Left ventricle myocardium inferior (tissue), 1 donor: Measurements from ENCODE around the gene PNKD. TPM values are rescaled to one million over a fixed set of nuclear protein-coding genes. Genes with fewer than 3 reads are reported as not detected.

Experiments
- DNase-seq: peaks from one replicate; pipeline ENCODE4 v3.0.0-alpha.2; 2020
- H3K27ac ChIP-seq: fragments of 200-600 bp; replicated peaks from 2 replicates; pipeline ENCODE4 v1.8.0; 2021
- H3K27me3 ChIP-seq: fragments of 200-600 bp; 2 replicates; pipeline ENCODE4 v1.8.0; 2021; ENCODE audit warnings: low read depth
- H3K36me3 ChIP-seq: fragments of 200-600 bp; 2 replicates; pipeline ENCODE4 v1.8.0; 2021
- H3K4me1 ChIP-seq: fragments of 200-600 bp; 2 replicates; pipeline ENCODE4 v1.8.0; 2021
- H3K4me3 ChIP-seq: fragments of 200-600 bp; 2 replicates; pipeline ENCODE4 v1.8.0; 2021; ENCODE audit warnings: mild to moderate bottlenecking, moderate library complexity
- H3K9me3 ChIP-seq: fragments of 200-600 bp; replicated peaks from 2 replicates; pipeline ENCODE4 v1.8.0; 2021
- intact Hi-C: fragments of 100-400 bp; cut with micrococcal nuclease; formaldehyde crosslinking; loops from one replicate; pipeline ENCODE4 v1.11.0; 2022
- total RNA-seq: library from RNA; stranded (reverse); fragmentation: NEBNext Ultra II Directional; extraction: Animal tissue kit (Norgen Biotek cat#: 25700); gene quantifications from one replicate; pipeline ENCODE4 v1.2.1, GENCODE V29; 2021
- TF ChIP-seq, protein P1 (sequence below): fragments of 200-600 bp; IDR thresholded peaks from 2 replicates; pipeline ENCODE4 v1.8.0; 2021; ENCODE audit warnings: antibody characterized with exemption, mild to moderate bottlenecking, borderline replicate concordance
- donor health status: DM: no; HTN: yes; CAD: no; lungs with severe emphysema.

Gene PNKD
- total RNA-seq, 1 donor from 2014 or later = 75.4 TPM

DNA sequence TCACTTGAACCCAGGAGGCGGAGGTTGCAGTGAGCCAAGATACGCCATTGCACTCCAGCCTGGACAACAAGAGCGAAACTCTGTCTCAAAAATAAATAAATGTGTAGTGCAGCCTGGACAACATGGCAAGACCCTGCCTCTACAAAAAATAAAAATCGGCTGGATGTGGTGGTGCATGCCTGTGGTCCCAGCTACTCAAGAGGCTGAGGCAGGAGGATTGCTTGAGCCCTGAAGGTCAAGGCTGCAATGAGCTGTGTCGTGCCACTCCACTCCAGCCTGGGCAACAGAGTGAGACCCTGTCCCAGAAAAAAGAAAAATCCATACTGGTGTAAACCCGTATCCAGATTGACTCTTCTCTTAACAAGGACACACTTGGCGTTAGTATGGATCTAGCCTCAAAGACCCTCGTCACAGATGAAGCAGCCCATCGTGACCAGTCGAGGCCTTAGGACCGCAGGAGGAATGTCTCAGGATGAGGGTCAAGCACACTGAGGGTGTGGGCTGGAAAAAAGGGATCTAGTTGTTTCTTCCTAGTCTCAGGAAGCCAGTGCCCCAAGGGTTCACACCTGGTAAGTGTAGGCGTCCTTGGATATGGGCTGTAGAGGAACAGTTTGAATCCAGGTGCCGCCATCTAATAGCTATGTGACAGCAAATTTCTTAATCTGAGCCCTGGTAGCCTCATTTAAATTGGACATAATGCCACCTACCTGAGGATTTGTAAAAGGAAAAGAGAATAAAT, 13.5 kb upstream of the PNKD start:
- no peak for DNase-seq
- H3K36me3 ChIP-seq = peaks cover 41% of the 10 kb centered on the region
- H3K9me3 ChIP-seq = no peaks in the 10 kb centered on the region
- H3K27me3 ChIP-seq = no peaks in the 10 kb centered on the region
- H3K4me1 ChIP-seq = peaks cover 59% of the 10 kb centered on the region
- intact Hi-C loops = no loop called here
- no peak overlapping the region for H3K4me3 ChIP-seq
- peak overlapping the region; percentile 88 for H3K27ac ChIP-seq
- TF ChIP-seq, protein P1, sequence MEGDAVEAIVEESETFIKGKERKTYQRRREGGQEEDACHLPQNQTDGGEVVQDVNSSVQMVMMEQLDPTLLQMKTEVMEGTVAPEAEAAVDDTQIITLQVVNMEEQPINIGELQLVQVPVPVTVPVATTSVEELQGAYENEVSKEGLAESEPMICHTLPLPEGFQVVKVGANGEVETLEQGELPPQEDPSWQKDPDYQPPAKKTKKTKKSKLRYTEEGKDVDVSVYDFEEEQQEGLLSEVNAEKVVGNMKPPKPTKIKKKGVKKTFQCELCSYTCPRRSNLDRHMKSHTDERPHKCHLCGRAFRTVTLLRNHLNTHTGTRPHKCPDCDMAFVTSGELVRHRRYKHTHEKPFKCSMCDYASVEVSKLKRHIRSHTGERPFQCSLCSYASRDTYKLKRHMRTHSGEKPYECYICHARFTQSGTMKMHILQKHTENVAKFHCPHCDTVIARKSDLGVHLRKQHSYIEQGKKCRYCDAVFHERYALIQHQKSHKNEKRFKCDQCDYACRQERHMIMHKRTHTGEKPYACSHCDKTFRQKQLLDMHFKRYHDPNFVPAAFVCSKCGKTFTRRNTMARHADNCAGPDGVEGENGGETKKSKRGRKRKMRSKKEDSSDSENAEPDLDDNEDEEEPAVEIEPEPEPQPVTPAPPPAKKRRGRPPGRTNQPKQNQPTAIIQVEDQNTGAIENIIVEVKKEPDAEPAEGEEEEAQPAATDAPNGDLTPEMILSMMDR = no peak

DNA sequence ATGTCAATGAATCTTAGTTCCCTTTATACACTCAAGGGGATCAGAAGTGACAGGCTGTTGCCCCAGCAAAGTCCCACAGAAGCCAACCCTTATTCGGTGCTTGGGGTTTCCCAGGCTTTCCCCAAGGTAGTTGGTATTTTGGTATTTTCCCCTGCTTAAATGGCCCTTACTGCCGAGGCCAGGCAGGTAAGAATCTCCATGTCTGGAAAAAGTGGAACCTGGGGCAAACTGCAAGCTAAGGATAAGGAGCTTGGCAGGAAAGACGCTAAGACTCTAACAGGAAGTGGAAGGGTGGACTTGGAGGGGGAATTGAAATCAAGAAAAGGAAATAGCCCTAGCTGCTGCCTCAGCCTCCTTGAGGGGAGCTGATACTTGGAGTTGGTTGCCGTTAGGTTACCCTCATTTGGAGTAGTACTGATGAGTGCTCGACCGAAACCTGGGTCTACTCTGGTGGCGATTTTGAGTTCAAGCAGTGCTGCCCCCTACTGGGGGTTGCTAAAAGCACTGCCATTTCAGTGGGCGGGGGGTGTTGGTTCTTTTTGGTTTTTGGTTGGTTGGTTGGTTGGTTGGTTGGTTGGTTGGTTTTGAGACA, 12.8 kb upstream of the PNKD start:
- Histone ChIP-seq H3K27me3 (no peaks in the 10 kb centered on the region), H3K9me3 (no peaks in the 10 kb centered on the region), H3K4me1 (peaks cover 60% of the 10 kb centered on the region), H3K27ac (peak overlapping the region; percentile 88), H3K36me3 (peaks cover 34% of the 10 kb centered on the region), H3K4me3 (no peak overlapping the region)
- DNase-seq = no peak
- intact Hi-C loops = no loop called here
- TF ChIP-seq, protein P1 = peak; percentile 54

DNA sequence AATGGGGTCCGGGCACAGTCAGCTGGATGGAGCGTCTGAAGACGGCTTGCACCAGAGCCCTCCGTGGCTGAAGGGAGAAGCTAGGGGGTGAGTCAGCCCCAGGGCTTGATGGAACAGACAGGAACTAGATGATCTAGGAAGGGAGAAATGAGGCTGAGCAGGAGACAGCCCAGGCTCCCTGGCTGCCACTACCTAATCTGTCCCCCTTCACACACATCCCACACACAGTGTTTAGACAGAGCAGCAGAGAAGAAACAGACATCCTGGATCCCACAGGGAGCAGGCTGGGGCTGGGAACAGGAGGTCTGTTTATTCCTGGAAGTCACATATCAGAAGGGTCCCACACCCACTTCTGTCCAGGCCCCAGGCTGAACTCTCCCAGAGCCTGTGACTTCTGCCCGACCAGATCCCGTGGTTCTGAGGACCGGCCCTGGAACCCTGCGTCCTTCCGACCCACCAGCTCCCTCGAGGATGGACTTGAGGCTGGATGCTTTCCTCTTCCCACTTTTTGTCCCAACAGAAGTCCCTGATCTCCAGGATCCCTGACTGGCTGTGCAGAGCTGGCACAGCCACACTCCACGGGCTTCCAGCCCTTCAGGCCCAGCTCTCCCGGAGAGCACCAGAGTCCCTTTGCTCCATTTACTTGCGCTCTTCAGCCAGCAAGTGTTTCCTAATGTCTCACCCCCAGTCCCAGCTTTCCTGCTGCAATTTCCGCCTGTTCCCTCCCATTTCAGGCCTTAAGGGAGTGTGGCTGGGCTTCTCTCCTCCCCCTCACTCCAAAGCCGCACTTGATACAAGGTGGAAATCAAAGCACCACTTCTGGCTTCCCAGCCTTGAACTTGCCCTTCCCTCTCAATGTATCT, 11.0 kb upstream of the PNKD start:
- intact Hi-C loops = no loop called here
- Histone ChIP-seq H3K4me3 (peak overlapping the region; percentile 47), H3K36me3 (peaks cover 31% of the 10 kb centered on the region), H3K27ac (peak overlapping the region; percentile 88), H3K27me3 (no peaks in the 10 kb centered on the region), H3K9me3 (no peaks in the 10 kb centered on the region), H3K4me1 (peaks cover 75% of the 10 kb centered on the region)
- peak; percentile 79 for DNase-seq
- TF ChIP-seq, protein P1 = no peak

DNA sequence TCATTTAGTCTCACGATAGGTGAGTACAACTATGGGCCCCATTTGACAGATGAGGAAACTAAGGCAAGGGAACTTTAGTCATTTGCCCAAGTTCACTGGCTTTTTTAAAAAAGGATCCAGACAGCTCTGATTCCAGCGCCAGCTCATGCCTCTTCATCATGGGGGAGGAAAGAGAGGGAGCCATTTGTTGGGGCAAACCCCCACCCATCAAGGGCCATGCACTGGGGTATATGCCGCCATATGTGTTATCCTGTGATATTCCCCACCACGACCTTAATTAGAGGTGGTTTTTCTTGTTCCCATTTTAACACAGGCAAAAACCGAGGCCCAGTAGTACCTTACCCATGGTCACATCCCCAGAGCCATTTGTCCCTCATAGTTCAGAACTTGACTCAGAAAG, 10.2 kb upstream of the PNKD start:
- peak overlapping the region; percentile 47 for H3K4me3 ChIP-seq
- DNase-seq = no peak
- TF ChIP-seq, protein P1 = no peak
- peak overlapping the region; percentile 88 for H3K27ac ChIP-seq
- H3K27me3 ChIP-seq = no peaks in the 10 kb centered on the region
- no peaks in the 10 kb centered on the region for H3K9me3 ChIP-seq
- peaks cover 78% of the 10 kb centered on the region for H3K4me1 ChIP-seq
- peaks cover 31% of the 10 kb centered on the region for H3K36me3 ChIP-seq
- intact Hi-C loops = no loop called here

DNA sequence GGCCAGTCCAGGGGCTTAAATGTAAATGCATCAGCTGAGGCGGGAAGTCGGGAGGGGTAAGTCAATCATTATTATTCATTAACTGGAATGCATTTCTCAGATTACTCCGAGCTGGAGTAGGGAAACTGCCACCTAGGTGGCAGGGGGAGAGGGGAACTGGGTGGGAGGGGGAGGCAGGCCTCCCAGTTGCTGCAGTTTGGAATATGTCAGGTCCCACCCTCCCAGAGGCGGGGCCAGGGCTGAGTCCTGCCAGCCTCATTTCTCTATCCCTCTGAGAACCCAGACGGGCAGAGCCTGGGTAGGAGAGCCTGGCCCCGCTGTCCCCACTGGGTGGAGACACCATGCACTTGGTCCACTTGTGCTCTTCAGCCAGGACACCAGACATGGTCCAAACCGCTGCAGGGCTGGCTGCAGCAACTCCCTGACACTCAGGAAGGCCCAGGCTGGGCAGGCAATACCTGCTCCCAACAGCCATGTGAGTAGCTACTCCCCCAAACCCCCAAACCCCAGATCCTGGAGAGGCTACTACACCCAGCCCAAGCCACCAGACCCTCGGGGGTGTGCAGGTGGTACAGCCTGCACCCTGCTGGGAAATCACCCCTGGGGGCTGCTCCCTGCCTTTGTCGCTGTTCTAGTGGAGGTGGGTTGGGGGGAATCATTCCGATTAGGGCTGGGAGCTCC, 9.4 kb upstream of the PNKD start, which contains the start of gene GPBAR1:
Gene GPBAR1, plus strand, starts transcription at position 274 of the 681 bp plus-strand sequence. CDS start 1,710 bp downstream, outside the sequence.
- Histone ChIP-seq H3K27ac (peak within 1 kb of the TSS; percentile 88), H3K9me3 (no peaks in the 10 kb centered on the region), H3K4me3 (peak within 1 kb of the TSS; percentile 47), H3K36me3 (peaks cover 31% of the 10 kb centered on the region), H3K27me3 (no peaks in the 10 kb centered on the region), H3K4me1 (peaks cover 78% of the 10 kb centered on the region)
- intact Hi-C loops = no loop called here
- DNase-seq = peak; percentile 61
- TF ChIP-seq, protein P1 = no peak
